GM10266 (cell line): ENCODE measurements around the gene NAALADL2.

ENCODE experiments used
- DNase-seq: peaks from one replicate; pipeline ENCODE4 v3.0.0; 2012; ENCODE audit errors: extremely low spot score
- CTCF ChIP-seq: IDR thresholded peaks from 2 replicates; pipeline ENCODE4 v1.5.1; 2012; ENCODE audit warnings: mild to moderate bottlenecking, low read depth; ENCODE audit not compliant: control insufficient read depth, insufficient read depth; ENCODE audit errors: missing control alignments

NAALADL2 gene

GRCh38 chr3:175207361-175207760 is 348.2 kb downstream of the NAALADL2 start:
- no peak for TF ChIP-seq CTCF
- DNase-seq, result no peak

- TF ChIP-seq CTCF, result no peak
- no peak for DNase-seq
Observed at GRCh38 chr3:175208326-175208725, 349.2 kb downstream of the NAALADL2 start.

- DNase-seq, result no peak
- no peak for TF ChIP-seq CTCF
Observed at GRCh38 chr3:175211466-175211865, 352.3 kb downstream of the NAALADL2 start.

- DNase-seq, result no peak
- no peak for TF ChIP-seq CTCF
Observed at GRCh38 chr3:175212896-175213295, 353.8 kb downstream of the NAALADL2 start.

GRCh38 chr3:175214216-175214615 is 355.1 kb downstream of the NAALADL2 start:
- no peak for DNase-seq

GRCh38 chr3:175215833-175216232 is 356.7 kb downstream of the NAALADL2 start:
- TF ChIP-seq CTCF, result no peak
- no peak for DNase-seq

More at GRCh38 chr3:175214216-175214615, 355.1 kb downstream of the NAALADL2 start:
- no peak for TF ChIP-seq CTCF

GRCh38 chr3:175222356-175222755 is 363.2 kb downstream of the NAALADL2 start:
- no peak for TF ChIP-seq CTCF

GRCh38 chr3:175224051-175224450 is 364.9 kb downstream of the NAALADL2 start:
- TF ChIP-seq CTCF, result no peak
- DNase-seq, result no peak

More at GRCh38 chr3:175222356-175222755, 363.2 kb downstream of the NAALADL2 start:
- DNase-seq, result no peak
